Psoas muscle (tissue), 8 donors: Measurements from ENCODE around the gene HOXB1. TPM values are rescaled to one million over a fixed set of nuclear protein-coding genes. Genes with fewer than 3 reads are reported as not detected.
A peak's percentile ranks its signal among the peaks of the same experiment; 100 is the strongest.

Experiments
- ATAC-seq, 4 donors: fragments of 200-7000 bp; cut with Tn5 transposase; one replicate each; pipeline ENCODE4 v1.9.1; 2020; ENCODE audit warnings: moderate library complexity in 3 of 4, mild to moderate bottlenecking in 2 of 4
- DNase-seq, 2 donors: peaks; one replicate each; pipeline ENCODE4 v3.0.0-alpha.2; 2020
- H3K27ac ChIP-seq: fragments of 200-600 bp; one replicate; pipeline ENCODE4 v1.8.0; 2022
- H3K27me3 ChIP-seq, 3 donors: fragments of 200-600 bp in 1 of 3; one replicate each; pipeline versions ENCODE4 v1.6.1 to v1.8.0; 2013 to 2022; ENCODE audit warnings: low read length in 2 of 3, mild to moderate bottlenecking in 2 of 3, moderate library complexity in 1 of 3; ENCODE audit not compliant: insufficient read depth in 3 of 3
- H3K36me3 ChIP-seq, 2 donors: fragments of 200-600 bp in 1 of 2; one replicate each; pipeline versions ENCODE4 v1.6.1 to v1.8.0; 2013 to 2022; ENCODE audit warnings: low read depth in 1 of 2, mild to moderate bottlenecking in 1 of 2, moderate library complexity in 1 of 2; ENCODE audit not compliant: insufficient read depth in 1 of 2
- H3K4me1 ChIP-seq: fragments of 200-600 bp; one replicate; pipeline ENCODE4 v1.8.0; 2022
- H3K4me3 ChIP-seq: fragments of 200-600 bp; one replicate; pipeline ENCODE4 v1.8.0; 2022; ENCODE audit warnings: mild to moderate bottlenecking
- H3K9me3 ChIP-seq: fragments of 200-600 bp; one replicate; pipeline ENCODE4 v1.8.0; 2022
- CTCF ChIP-seq: fragments of 200-600 bp; IDR thresholded peaks from one replicate; pipeline ENCODE4 v1.8.0; 2022; ENCODE audit warnings: antibody characterized with exemption
- WGBS, 3 donors: extraction: QIAGEN DNeasy Blood & Tissue Kit; methylation state at CpG; one replicate each; pipeline versions ENCODE4 v1.1.6 to v1.1.7; 2013; 5-methylcytosine and 5-hydroxymethylcytosine counted together
- intact Hi-C, 2 donors: fragments of 100-400 bp; cut with DNase I; formaldehyde crosslinking; loops; one replicate each; pipeline versions ENCODE4 v1.11.0 to v1.14.2; 2022
- polyA plus RNA-seq, 3 donors: library from polyadenylated mRNA; stranded (reverse); fragments of 200-250 nt; gene quantifications; one replicate each; pipeline ENCODE4 v1.2.3, GENCODE V29; 2013
- total RNA-seq, 4 donors: library from RNA; stranded (reverse); fragmentation: NEBNext Ultra II Directional in 2 of 4; extraction: Animal tissue kit (Norgen Biotek cat#: 25700) in 2 of 4; gene quantifications; one replicate each; pipeline versions ENCODE4 v1.2.1 to v1.2.4, GENCODE V29; 2021 to 2023
- donor health status: healthy with polysubstance abuse.
- donor health status: DM: no; HTN: no; CAD: no; lungs with moderate emphysema.
- donor health status: Bipolar disorder and iron deficiency.
- donor health status: healthy.
- donor health status: DM: yes; HTN: yes; CAD: no.
- donor health status: DM: no; HTN: no; CAD: no.
- donor health status: DM: no; HTN: no; CAD: no.
- donor health status: DM: yes; HTN: yes; CAD: no.

The HOXB1 gene
- total and polyA plus RNA-seq, 7 donors, result not detected

GRCh38 chr17:48488548-48489106 is 42.2 kb downstream of the HOXB1 start:
- Histone ChIP-seq H3K4me3 (no peak overlapping the region), H3K9me3 (no peaks in the 10 kb centered on the region), H3K36me3 (no peaks in the 10 kb centered on the region), H3K27ac (no peak overlapping the region), H3K27me3 (peaks cover 0 to 18% (median 0%) of the 10 kb centered on the region in 3 donors), H3K4me1 (peaks cover 6% of the 10 kb centered on the region)
- intact Hi-C loops, result no loop called here
- 60 to 71% (median 71%) methylated on average over 3 of the region's 3 CpGs for WGBS, 3 donors
- TF ChIP-seq CTCF, result no peak
- DNase-seq (no peak), ATAC-seq (no peak)

GRCh38 chr17:48487221-48487620 is 43.6 kb downstream of the HOXB1 start:
- Histone ChIP-seq H3K36me3 (no peaks in the 10 kb centered on the region), H3K4me1 (no peaks in the 10 kb centered on the region), H3K27ac (no peak overlapping the region), H3K27me3 (peaks cover 0 to 18% (median 0%) of the 10 kb centered on the region in 3 donors), H3K9me3 (no peaks in the 10 kb centered on the region), H3K4me3 (no peak overlapping the region)
- intact Hi-C loops, result no loop called here
- no peak for ATAC-seq
- DNase-seq, result no peak
- no peak for TF ChIP-seq CTCF
- 68 to 89% (median 84%) methylated on average over 2 of the region's 2 CpGs for WGBS, 3 donors

- Histone ChIP-seq H3K9me3 (no peaks in the 10 kb centered on the region), H3K4me3 (no peak overlapping the region), H3K36me3 (no peaks in the 10 kb centered on the region), H3K4me1 (no peaks in the 10 kb centered on the region), H3K27me3 (peaks cover 0 to 18% (median 0%) of the 10 kb centered on the region in 3 donors), H3K27ac (no peak overlapping the region)
- intact Hi-C loops, result no loop called here
- ATAC-seq (peak in 1 of 4 donors; percentile 34), DNase-seq (peak in 1 of 2 donors; percentile 22)
- no peak for TF ChIP-seq CTCF
- 43 to 49% (median 43%) methylated on average over 5 of the region's 5 CpGs for WGBS, 3 donors
These were observed 44.3 kb downstream of the HOXB1 start for GRCh38 chr17:48486557-48486956.

GRCh38 chr17:48484850-48485249 is 46.0 kb downstream of the HOXB1 start:
- Histone ChIP-seq H3K27me3 (peaks cover 0 to 13% (median 0%) of the 10 kb centered on the region in 3 donors), H3K4me3 (no peak overlapping the region), H3K36me3 (no peaks in the 10 kb centered on the region), H3K27ac (no peak overlapping the region), H3K9me3 (no peaks in the 10 kb centered on the region), H3K4me1 (no peaks in the 10 kb centered on the region)
- DNase-seq (no peak), ATAC-seq (no peak)
- WGBS, 3 donors, result 83 to 87% (median 86%) methylated on average over 2 of the region's 2 CpGs
- no peak for TF ChIP-seq CTCF
- intact Hi-C loops, result no loop called here

GRCh38 chr17:48484256-48484655 is 46.6 kb downstream of the HOXB1 start:
- H3K27ac ChIP-seq, result no peak overlapping the region
- ATAC-seq (no peak), DNase-seq (no peak)
- H3K27me3 ChIP-seq, result peaks cover 0 to 13% (median 0%) of the 10 kb centered on the region in 3 donors
- intact Hi-C loops, result no loop called here
- H3K9me3 ChIP-seq, result no peaks in the 10 kb centered on the region
- no peaks in the 10 kb centered on the region for H3K36me3 ChIP-seq
- no peak for TF ChIP-seq CTCF
- H3K4me1 ChIP-seq, result no peaks in the 10 kb centered on the region
- H3K4me3 ChIP-seq, result no peak overlapping the region
- WGBS, 3 donors, result 86 to 92% (median 91%) methylated on average over 3 of the region's 3 CpGs
